Prostate gland (tissue), 2 donors: ENCODE results near the gene ZC3H12A.

Experiments
- CTCF ChIP-seq, 4 experiments: fragments of 200-600 bp in 2 of 4; fragments of 450-650 bp in 2 of 4; sonication (generic) in 2 of 4; IDR thresholded peaks; 1 replicate in 3 of 4; 2 replicates in 1 of 4; pipeline ENCODE4 v1.5.1; 2016 to 2019; ENCODE audit warnings: antibody characterized with exemption in 4 of 4, mild to moderate bottlenecking in 2 of 4, moderate library complexity in 2 of 4
- POLR2A ChIP-seq: fragments of 450-650 bp; IDR thresholded peaks from one replicate; pipeline ENCODE4 v1.6.1; 2016; ENCODE audit warnings: antibody characterized with exemption, mild to moderate bottlenecking
- POLR2AphosphoS5 ChIP-seq: sonication (generic); formaldehyde crosslinking; IDR thresholded peaks from one replicate; pipeline ENCODE4 v1.6.1; 2017; ENCODE audit warnings: antibody characterized with exemption

- TF ChIP-seq POLR2A = no peak
- TF ChIP-seq CTCF (IDR thresholded peaks at IDR 0.05) = no peak
- peak; percentile 44 for TF ChIP-seq POLR2AphosphoS5
Observed at GRCh38 chr1:37465593-37466517, 8.5 kb upstream of the ZC3H12A start.
